GM19468 (cell line): ENCODE measurements around the gene GPR107.
"Not testable (repeated sequence)": the region's sequence is repeated elsewhere in the genome, so short reads cannot be mapped to it uniquely, and the experiment has no call there.

Source experiments
- ATAC-seq: cut with Tn5 transposase; IDR thresholded peaks from one replicate; pipeline ENCODE4 v1.9.1; 2021; ENCODE audit warnings: mild to moderate bottlenecking, moderate library complexity, moderate number of reproducible peaks; ENCODE audit not compliant: unreplicated experiment; ENCODE audit errors: extremely low read depth

GPR107 gene

GRCh38 chr9:130053504-130054324, at the start of gene GPR107:
Gene GPR107, plus strand, starts transcription at chr9:130053906. Its CDS starts 27 bp downstream, at chr9:130053933.
- no peak for ATAC-seq

GRCh38 chr9:130003943-130004552, 49.7 kb upstream of the GPR107 start:
- no peak for ATAC-seq

DNA sequence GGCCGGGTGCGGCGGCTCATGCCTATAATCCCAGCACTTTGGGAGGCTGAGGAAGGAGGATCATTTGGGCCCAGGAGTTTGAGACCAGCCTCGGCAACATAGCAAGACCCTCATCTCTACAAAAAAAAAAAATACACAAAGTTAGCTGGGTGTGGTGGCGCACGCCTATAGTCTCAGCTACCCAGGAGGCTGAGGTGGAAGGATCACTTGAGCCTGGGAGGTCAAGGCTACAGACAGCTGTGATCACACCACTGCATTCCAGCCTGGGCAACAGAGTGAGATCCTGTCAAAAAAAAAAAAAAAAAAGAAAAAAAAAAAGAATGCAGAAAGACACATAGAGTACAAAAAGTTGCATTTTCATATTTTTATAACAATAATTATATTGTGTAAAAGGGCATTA, 46.8 kb upstream of the GPR107 start:
- ATAC-seq = not testable (repeated sequence)

GRCh38 chr9:130008538-130008937, 45.2 kb upstream of the GPR107 start:
- ATAC-seq = no peak

DNA sequence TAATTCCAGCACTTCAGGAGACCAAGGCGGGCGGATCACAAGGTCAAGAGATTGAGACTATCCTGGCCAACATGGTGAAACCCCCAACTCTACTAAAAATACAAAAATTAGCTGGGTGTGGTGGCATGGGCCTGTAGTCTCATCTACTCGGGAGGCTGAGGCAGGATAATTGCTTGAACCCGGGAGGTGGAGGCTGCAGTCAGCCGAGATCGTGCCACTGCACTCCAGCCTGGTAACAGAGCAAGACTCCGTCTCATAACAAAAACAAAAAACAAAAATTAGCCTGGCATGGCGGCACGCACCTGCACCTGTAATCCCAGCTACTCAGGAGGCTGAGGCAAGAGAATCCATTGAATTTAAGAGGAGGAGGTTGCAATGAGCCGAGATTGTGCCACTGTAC, 44.2 kb upstream of the GPR107 start:
- not testable (repeated sequence) for ATAC-seq

- no peak for ATAC-seq
These were observed 43.3 kb upstream of the GPR107 start for GRCh38 chr9:130010151-130010988.

- no peak for ATAC-seq
These were observed 40.4 kb upstream of the GPR107 start for GRCh38 chr9:130013326-130013725.

- no peak for ATAC-seq
These were observed 38.2 kb upstream of the GPR107 start for GRCh38 chr9:130015353-130016019.

GRCh38 chr9:130017076-130017475, 36.6 kb upstream of the GPR107 start:
- ATAC-seq = no peak

- not testable (repeated sequence) for ATAC-seq
These were observed 36.2 kb upstream of the GPR107 start for GRCh38 chr9:130017510-130017909.

DNA sequence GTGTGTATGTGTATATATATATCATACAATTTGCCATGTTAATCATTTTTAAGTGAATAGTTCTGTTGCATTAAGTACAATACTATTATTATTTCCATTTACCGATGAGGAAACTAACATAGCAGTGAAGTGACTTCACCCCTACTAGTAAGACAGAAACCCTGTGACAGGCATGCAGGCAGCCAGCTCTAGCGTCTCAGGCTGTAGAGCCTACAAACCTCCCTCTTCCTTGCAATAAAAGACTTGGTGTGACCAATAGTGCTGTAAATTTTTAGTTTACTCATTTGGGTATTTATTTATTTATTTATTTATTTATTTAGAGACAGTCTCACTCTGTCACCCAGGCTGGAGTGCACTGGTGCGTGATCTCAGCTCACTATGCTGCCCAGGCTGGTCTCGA, 35.4 kb upstream of the GPR107 start:
- ATAC-seq = no peak

GRCh38 chr9:130020618-130021017, 33.1 kb upstream of the GPR107 start:
- ATAC-seq = no peak

DNA sequence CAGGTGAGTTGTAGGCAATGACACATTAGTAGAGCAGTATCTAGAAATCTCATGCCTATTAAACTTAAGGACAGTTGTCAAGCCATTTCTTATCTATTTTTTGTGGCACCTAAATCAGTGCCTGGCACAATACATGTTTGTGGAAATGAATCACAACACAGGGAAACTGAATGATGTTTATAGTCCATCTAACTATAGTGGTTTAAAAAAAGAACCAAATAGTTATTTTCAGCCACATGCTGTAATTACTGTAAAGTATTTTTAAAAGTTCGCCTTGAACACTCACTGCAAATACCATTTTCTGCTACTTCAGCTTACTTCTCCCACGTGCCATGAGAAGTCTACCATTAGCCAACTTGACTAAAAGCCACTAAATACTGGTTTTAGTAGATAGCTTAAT, 32.6 kb upstream of the GPR107 start:
- no peak for ATAC-seq

- not testable (repeated sequence) for ATAC-seq
These were observed 31.9 kb upstream of the GPR107 start for GRCh38 chr9:130021842-130022241.

GRCh38 chr9:130022566-130023143, 31.1 kb upstream of the GPR107 start:
- ATAC-seq = no peak

DNA sequence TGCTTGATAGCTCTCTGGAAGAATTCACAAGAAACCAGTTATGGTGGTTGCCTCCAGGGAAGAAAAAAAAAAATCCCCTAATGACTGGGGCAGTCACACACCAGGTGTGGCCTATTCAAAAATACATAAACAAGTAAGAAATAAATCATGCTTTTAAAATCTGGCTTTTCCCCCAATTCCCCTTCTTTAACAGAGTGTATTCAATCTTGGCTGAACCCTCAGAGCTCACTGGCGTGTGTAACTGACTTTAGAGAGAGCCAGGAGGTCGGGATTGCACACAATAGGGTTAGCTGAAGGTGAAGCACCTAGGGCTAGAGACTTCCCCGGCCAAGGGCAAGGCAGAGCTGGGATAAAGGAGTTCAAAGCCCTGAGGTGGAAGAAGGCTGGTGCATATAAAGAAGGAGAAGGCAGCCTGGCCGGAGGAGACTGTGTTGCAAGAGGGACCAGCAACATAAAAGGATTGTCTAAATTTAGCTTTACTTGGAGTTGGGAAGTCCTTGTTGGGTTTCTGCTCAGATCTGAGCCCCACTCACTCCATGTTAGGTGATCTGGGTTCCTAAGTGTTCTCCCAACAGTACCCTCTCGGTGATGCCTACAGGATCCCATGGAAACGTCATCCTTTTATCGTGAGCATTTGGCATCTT, 30.4 kb upstream of the GPR107 start:
- peak; percentile 20 for ATAC-seq

DNA sequence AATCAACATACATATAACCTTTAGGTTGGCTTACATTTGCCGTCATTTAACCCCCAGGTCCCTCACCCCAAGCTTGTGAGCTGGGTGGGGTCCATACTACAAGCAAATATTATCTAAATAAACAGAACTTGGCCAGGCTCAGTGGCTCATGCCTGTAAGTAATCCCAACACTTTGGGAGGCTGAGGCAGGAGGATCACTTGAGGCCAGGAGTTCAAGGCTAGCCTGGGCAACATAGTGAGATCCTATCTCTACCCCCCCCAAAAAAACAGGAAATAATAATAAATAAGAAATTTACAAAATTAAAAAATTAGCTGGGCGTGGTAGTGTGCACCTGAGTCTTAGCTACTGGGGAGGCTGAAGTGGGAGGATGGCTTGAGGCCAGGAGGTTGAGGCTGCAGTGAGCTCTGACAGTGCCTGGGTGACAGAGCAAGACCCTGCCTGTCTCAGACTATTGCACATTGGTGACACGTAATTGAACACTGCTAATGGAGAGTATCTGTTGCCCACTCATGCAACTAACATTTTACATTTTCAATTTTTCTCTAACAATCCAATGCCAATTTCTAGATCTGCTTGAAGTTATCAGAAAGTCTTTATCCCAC, 29.6 kb upstream of the GPR107 start:
- no peak for ATAC-seq

DNA sequence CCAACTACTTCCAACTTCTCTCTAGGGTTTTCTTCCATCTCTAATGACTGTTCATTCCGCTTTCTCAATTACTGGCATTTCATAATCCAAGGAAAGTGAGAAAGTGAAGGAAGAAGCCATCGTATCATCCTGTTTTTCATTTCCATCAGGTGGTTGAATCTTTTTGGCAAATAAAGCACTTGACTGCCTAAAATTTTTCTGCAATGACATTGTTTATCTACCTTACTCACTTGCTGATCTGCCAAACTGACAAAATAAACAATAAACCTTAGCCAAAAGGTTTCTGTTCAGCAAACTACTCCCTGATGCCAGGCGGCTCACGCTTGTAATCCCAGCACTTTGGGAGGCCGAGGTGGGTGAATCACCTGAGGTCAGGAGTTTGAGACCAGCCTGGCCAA, 29.1 kb upstream of the GPR107 start:
- ATAC-seq = no peak
